ENCODE data around the gene AAK1. TPM values are rescaled to one million over a fixed set of nuclear protein-coding genes. Genes with fewer than 3 reads are reported as not detected.

AAK1 gene
- total RNA-seq, 4 donors from 2014 or later: 42.5 to 55.9 (median 51.2) TPM

- TF ChIP-seq, protein P1, sequence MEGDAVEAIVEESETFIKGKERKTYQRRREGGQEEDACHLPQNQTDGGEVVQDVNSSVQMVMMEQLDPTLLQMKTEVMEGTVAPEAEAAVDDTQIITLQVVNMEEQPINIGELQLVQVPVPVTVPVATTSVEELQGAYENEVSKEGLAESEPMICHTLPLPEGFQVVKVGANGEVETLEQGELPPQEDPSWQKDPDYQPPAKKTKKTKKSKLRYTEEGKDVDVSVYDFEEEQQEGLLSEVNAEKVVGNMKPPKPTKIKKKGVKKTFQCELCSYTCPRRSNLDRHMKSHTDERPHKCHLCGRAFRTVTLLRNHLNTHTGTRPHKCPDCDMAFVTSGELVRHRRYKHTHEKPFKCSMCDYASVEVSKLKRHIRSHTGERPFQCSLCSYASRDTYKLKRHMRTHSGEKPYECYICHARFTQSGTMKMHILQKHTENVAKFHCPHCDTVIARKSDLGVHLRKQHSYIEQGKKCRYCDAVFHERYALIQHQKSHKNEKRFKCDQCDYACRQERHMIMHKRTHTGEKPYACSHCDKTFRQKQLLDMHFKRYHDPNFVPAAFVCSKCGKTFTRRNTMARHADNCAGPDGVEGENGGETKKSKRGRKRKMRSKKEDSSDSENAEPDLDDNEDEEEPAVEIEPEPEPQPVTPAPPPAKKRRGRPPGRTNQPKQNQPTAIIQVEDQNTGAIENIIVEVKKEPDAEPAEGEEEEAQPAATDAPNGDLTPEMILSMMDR (IDR thresholded peaks at IDR 0.05; ENCODE audit: low read depth): no peak
Measured at GRCh38 chr2:69641471-69641870, 2.1 kb downstream of the AAK1 start.

- TF ChIP-seq, protein P1 (IDR thresholded peaks at IDR 0.05; ENCODE audit: low read depth): no peak
Measured at GRCh38 chr2:69639266-69639665, 4.3 kb downstream of the AAK1 start.

DNA sequence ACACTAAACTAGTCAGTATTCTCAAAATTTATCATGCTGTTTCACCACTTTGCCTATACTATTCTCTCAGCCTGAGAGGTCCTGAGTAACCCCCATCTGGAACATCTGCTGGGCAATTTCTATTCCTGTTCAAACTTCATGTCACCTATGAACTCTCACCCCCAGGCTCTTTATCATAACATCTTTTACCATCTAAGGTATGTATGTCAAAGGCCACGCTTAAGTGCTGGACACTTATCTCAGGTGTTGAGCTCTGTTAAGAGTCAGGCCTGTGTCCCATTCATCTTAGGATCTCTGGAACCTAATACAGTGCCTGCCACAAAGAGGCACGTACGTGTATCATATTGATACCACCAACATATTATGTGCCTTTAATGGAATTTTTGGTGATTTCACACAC, 4.9 kb downstream of the AAK1 start:
- TF ChIP-seq, protein P1 (IDR thresholded peaks at IDR 0.05; ENCODE audit: low read depth): no peak

- TF ChIP-seq, protein P1 (IDR thresholded peaks at IDR 0.05; ENCODE audit: low read depth): no peak
Measured at GRCh38 chr2:69637923-69638322, 5.6 kb downstream of the AAK1 start.

DNA sequence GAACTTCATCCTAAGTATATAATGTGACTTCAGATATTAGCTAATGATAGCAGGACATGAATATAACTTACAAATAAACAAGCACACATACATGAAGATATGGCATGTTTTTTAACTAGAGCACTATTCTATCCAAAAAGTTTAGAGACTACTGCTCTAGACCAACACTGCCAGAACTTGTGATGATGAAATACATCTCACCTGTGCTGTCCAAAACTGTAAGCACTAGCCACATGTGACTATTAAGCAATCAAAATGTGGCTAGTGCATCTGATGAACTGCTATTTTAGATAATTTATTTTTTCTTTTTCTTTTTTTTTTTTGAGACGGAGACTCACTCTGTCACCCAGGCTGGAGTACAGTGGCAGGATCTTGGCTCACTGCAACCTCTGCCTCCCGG, 7.1 kb downstream of the AAK1 start:
- TF ChIP-seq, protein P1 (IDR thresholded peaks at IDR 0.05; ENCODE audit: low read depth): no peak

DNA sequence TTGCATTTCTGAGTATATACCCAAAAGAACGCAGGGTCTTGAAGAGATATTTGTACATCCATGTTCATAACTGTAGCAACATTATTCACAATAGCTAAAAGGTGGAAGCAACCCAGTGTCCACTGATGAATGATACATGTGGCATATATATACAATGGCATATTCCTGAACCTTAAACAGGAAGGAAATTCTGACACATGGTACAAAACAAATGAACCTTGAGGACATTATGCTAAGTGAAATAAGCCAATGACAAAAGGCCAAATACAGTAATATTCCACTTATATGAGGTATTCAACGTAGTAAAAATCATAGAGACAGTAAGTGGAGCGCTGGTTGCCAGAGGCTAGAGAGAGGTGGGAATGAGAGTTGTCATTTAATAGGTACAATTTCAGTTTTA, 8.1 kb downstream of the AAK1 start:
- TF ChIP-seq, protein P1 (IDR thresholded peaks at IDR 0.05; ENCODE audit: low read depth): no peak

DNA sequence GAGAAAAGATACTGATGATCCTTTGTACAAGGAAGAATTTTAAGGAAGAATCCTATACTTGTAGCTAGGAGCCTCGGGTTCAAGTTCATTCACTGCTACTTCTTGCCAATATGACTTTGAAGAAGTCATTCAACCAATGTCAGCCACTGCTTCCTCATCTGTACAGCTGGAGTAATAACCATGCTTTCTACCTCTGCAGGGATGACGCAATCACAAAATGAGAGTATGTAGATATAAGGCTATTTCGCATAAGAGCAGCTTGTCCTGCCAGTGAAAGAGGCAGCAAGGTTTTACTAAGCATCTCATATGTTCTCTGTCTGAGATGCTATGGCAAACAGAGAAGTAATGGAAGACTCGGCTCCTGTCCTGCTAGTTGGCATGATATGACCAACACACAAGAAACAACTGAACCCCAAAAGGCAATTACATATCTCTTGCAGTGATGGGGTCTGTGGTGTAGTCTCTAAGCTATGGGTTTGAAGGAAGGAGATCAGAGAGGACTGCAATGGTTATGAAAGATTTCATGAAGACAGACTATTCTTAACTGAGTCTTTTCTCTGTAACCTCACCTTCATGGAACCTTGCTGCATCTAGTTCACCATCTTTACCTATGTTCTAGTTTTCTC, 9.2 kb downstream of the AAK1 start:
- TF ChIP-seq, protein P1 (IDR thresholded peaks at IDR 0.05; ENCODE audit: low read depth): no peak

All from subcutaneous adipose tissue (tissue), 4 donors.